Measurements from ENCODE around the gene DCXR. TPM values are rescaled to one million over a fixed set of nuclear protein-coding genes. Genes with fewer than 3 reads are reported as not detected.
A peak's percentile ranks its signal among the peaks of the same experiment; 100 is the strongest.

DCXR gene
- total and polyA plus RNA-seq, 2 of the 4 experiments (the other 2 are of a cell fraction) = 36.6 to 139 TPM

DNA sequence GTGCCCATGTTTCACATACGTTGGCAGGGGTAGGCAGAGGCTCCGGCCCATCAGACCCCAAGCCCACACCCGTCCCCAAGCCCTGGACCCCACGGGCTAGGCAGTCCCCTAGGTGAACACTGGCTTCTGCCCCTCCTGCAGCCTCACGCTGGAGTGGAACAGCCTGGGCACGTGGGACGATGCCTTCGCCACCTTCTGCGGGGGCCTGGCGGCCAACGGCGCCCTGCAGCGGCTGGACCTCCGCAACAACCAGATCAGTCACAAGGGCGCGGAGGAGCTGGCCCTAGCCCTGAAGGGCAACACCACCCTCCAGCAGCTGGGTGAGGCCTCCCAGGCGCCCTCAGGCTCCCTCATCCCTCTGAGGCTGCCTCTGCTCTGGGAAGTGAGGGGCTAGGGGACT is 12.6 kb downstream of the DCXR start:
- H4K20me1 ChIP-seq (ENCODE audit: insufficient read depth, low read length) = peaks cover 24% of the 10 kb centered on the region
- WGBS, 2 experiments (ENCODE audit: extremely low coverage in 2 of 2, insufficient read length in 1 of 2) = 99% methylated on average over 12 of the region's 17 CpGs; no CpG with 5 or more reads in 1 of the 2 experiments
- POLR2A ChIA-PET (ENCODE audit: unreplicated experiment) = no interaction called here
- no peak overlapping the region for H3K4ac ChIP-seq (ENCODE audit: low read depth, low read length)
- H2AK5ac ChIP-seq (ENCODE audit: low read depth, low read length) = no peak overlapping the region
- H3K4me2 ChIP-seq (ENCODE audit: low read depth, low read length) = no peak overlapping the region
- intact Hi-C loops (cut with micrococcal nuclease) = no loop called here
- no peaks in the 10 kb centered on the region for H3K27me3 ChIP-seq (ENCODE audit: control insufficient read depth, insufficient read depth, low read length)
- H2BK5ac ChIP-seq (ENCODE audit: low read depth, low read length, poor library complexity, severe bottlenecking) = no peak overlapping the region
- H4K91ac ChIP-seq (ENCODE audit: insufficient read depth, low read depth, low read length) = no peak overlapping the region
- H2BK15ac ChIP-seq (ENCODE audit: low read depth, low read length) = no peak overlapping the region
- TF ChIP-seq RAD21 (IDR thresholded peaks at IDR 0.05; ENCODE audit: low read length) = no peak
- TF ChIP-seq, protein P1, sequence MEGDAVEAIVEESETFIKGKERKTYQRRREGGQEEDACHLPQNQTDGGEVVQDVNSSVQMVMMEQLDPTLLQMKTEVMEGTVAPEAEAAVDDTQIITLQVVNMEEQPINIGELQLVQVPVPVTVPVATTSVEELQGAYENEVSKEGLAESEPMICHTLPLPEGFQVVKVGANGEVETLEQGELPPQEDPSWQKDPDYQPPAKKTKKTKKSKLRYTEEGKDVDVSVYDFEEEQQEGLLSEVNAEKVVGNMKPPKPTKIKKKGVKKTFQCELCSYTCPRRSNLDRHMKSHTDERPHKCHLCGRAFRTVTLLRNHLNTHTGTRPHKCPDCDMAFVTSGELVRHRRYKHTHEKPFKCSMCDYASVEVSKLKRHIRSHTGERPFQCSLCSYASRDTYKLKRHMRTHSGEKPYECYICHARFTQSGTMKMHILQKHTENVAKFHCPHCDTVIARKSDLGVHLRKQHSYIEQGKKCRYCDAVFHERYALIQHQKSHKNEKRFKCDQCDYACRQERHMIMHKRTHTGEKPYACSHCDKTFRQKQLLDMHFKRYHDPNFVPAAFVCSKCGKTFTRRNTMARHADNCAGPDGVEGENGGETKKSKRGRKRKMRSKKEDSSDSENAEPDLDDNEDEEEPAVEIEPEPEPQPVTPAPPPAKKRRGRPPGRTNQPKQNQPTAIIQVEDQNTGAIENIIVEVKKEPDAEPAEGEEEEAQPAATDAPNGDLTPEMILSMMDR (conservative IDR thresholded peaks at IDR 0.05; ENCODE audit: low read depth, low read length) = no peak
- TF ChIP-seq CHD1 (IDR thresholded peaks at IDR 0.05; ENCODE audit: low read depth, low read length) = no peak
- no peak for TF ChIP-seq POLR2A (IDR thresholded peaks at IDR 0.05; ENCODE audit: low read depth, low read length)
- TF ChIP-seq SMC3 (IDR thresholded peaks at IDR 0.05; ENCODE audit: low read depth, low read length) = no peak
- TF ChIP-seq RCOR1 (IDR thresholded peaks at IDR 0.05; ENCODE audit: insufficient replicate concordance, low read length) = no peak
- no peak for TF ChIP-seq MAFK (IDR thresholded peaks at IDR 0.05; ENCODE audit: low read depth, low read length)
- no peak for TF ChIP-seq CEBPB (IDR thresholded peaks at IDR 0.05; ENCODE audit: low read depth, low read length)
- no peak for TF ChIP-seq MAZ (IDR thresholded peaks at IDR 0.05; ENCODE audit: borderline replicate concordance, low read depth, low read length)
- TF ChIP-seq ELK1 (IDR thresholded peaks at IDR 0.05; ENCODE audit: borderline replicate concordance, low read depth, low read length) = no peak
- TF ChIP-seq BHLHE40 (IDR thresholded peaks at IDR 0.05; ENCODE audit: low read depth, low read length) = no peak
- no peak for TF ChIP-seq FOS (IDR thresholded peaks at IDR 0.05; ENCODE audit: low read depth, low read length)
- TF ChIP-seq MXI1 (IDR thresholded peaks at IDR 0.05; ENCODE audit: borderline replicate concordance, low read depth, low read length) = no peak
- no peak for TF ChIP-seq NFE2L2 (IDR thresholded peaks at IDR 0.05; ENCODE audit: low read depth, low read length)
- no peak overlapping the region for H3K4me3 ChIP-seq (ENCODE audit: insufficient read depth, low read depth, low read length)
- H2BK20ac ChIP-seq (ENCODE audit: low read depth, low read length) = no peak overlapping the region
- H2AFZ ChIP-seq (replicated peaks; ENCODE audit: low read length, poor library complexity) = peak overlapping the region; percentile 32
- no peaks in the 10 kb centered on the region for H3K9me1 ChIP-seq (ENCODE audit: insufficient read depth, low read length)
- H4K5ac ChIP-seq (ENCODE audit: low read depth, low read length) = no peak overlapping the region
- no peak overlapping the region for H3K56ac ChIP-seq (ENCODE audit: extremely low read depth, insufficient read depth, low read length)
- H3K27ac ChIP-seq (ENCODE audit: insufficient read depth, low read length) = no peak overlapping the region
- H3K36me3 ChIP-seq (ENCODE audit: control insufficient read depth, insufficient read depth, low read length) = peaks cover 2% of the 10 kb centered on the region
- no peak overlapping the region for H3K18ac ChIP-seq (ENCODE audit: low read depth, low read length)
- peaks cover 13% of the 10 kb centered on the region for H3K4me1 ChIP-seq (ENCODE audit: control insufficient read depth, insufficient read depth, low read length)
- in situ Hi-C loops (cut with MboI; ENCODE audit: low sequenced_read_pairs) = no loop called here
- DNase-seq (no peak), ATAC-seq (ENCODE audit: low read depth) (no peak)
- peaks cover 12 to 39% of the 10 kb centered on the region in 2 experiments for H3K79me1 ChIP-seq (ENCODE audit: low read depth in 1 of 2, low read length in 2 of 2)
- no peak overlapping the region for H3K23ac ChIP-seq (ENCODE audit: low read depth, low read length)
- H3K9ac ChIP-seq (ENCODE audit: low read depth, low read length) = no peak overlapping the region
- BruUV-seq (replicated peaks) = no TSS peak
- no peak overlapping the region for H4K8ac ChIP-seq (ENCODE audit: low read depth in 2 of 2, low read length in 2 of 2)
- dilution Hi-C loops (cut with HindIII; ENCODE audit: low sequenced_read_pairs, unreplicated experiment) = no loop called here
- peak overlapping the region; percentile 55 for H2AK9ac ChIP-seq (replicated peaks; ENCODE audit: low read depth, low read length, poor library complexity)
- no peaks in the 10 kb centered on the region for H3K9me3 ChIP-seq (ENCODE audit: control insufficient read depth, insufficient read depth, low read length)
- no peak overlapping the region for H3K14ac ChIP-seq (replicated peaks; ENCODE audit: low read depth, low read length)
- CTCF ChIA-PET = no interaction called here
- H2BK120ac ChIP-seq (ENCODE audit: low read depth, low read length) = no peak overlapping the region

Measured in IMR-90 (cell line).